Activated CD8-positive, alpha-beta memory T cell treated with anti-CD3 and anti-CD28 coated beads for 24 hours (primary cell): ENCODE data around the gene VAV2.

ENCODE experiments used
- DNase-seq: peaks from one replicate; pipeline ENCODE4 v3.0.0-alpha.2; 2020

VAV2 gene

GRCh38 chr9:133734590-133735414, 257.3 kb downstream of the VAV2 start:
- DNase-seq, result no peak

GRCh38 chr9:133733796-133734533, 258.2 kb downstream of the VAV2 start:
- DNase-seq, result no peak

- DNase-seq, result no peak
These were observed 258.7 kb downstream of the VAV2 start for GRCh38 chr9:133733421-133733795.

GRCh38 chr9:133732639-133733408, 259.3 kb downstream of the VAV2 start:
- DNase-seq, result no peak

- DNase-seq, result no peak
These were observed 260.1 kb downstream of the VAV2 start for GRCh38 chr9:133731876-133732638.

- DNase-seq, result no peak
These were observed 261.0 kb downstream of the VAV2 start for GRCh38 chr9:133730994-133731715.

GRCh38 chr9:133729617-133730281, 262.4 kb downstream of the VAV2 start:
- DNase-seq, result no peak

- no peak for DNase-seq
These were observed 263.1 kb downstream of the VAV2 start for GRCh38 chr9:133728856-133729616.

GRCh38 chr9:133727876-133728441, 264.2 kb downstream of the VAV2 start:
- peak; percentile 51 for DNase-seq

- peak; percentile 49 for DNase-seq
These were observed 264.7 kb downstream of the VAV2 start for GRCh38 chr9:133727277-133727875.

GRCh38 chr9:133726401-133727276, 265.5 kb downstream of the VAV2 start:
- DNase-seq, result peak; percentile 82

GRCh38 chr9:133725886-133726285, 266.2 kb downstream of the VAV2 start:
- peak; percentile 41 for DNase-seq

GRCh38 chr9:133718563-133719315, 273.4 kb downstream of the VAV2 start:
- no peak for DNase-seq

- DNase-seq, result no peak
These were observed 274.8 kb downstream of the VAV2 start for GRCh38 chr9:133717113-133718031.

- no peak for DNase-seq
These were observed 275.5 kb downstream of the VAV2 start for GRCh38 chr9:133716564-133717112.

- DNase-seq, result no peak
These were observed 276.1 kb downstream of the VAV2 start for GRCh38 chr9:133715866-133716563.
